T1000 (cell line): ENCODE measurements around the gene ABCD1.

ENCODE experiments used
- DNase-seq: peaks from one replicate; lab custom pipeline; 2025; ENCODE audit warnings: mixed read lengths; lab: John Stamatoyannopoulos, UW

ABCD1 gene

GRCh38 chrX:153774576-153775292 is 50.1 kb downstream of the ABCD1 start:
- DNase-seq: no peak

- no peak for DNase-seq
These were observed 50.9 kb downstream of the ABCD1 start for GRCh38 chrX:153775293-153776119.

GRCh38 chrX:153776120-153776599 is 51.5 kb downstream of the ABCD1 start:
- no peak for DNase-seq

- DNase-seq: no peak
These were observed 52.0 kb downstream of the ABCD1 start for GRCh38 chrX:153776611-153777045.

- no peak for DNase-seq
These were observed 52.8 kb downstream of the ABCD1 start for GRCh38 chrX:153777261-153778090.

- no peak for DNase-seq
These were observed 53.5 kb downstream of the ABCD1 start for GRCh38 chrX:153778181-153778580.

- no peak for DNase-seq
These were observed 54.0 kb downstream of the ABCD1 start for GRCh38 chrX:153778684-153779101.

- DNase-seq: no peak
These were observed 55.4 kb downstream of the ABCD1 start for GRCh38 chrX:153779891-153780677.

- DNase-seq: no peak
These were observed 56.2 kb downstream of the ABCD1 start, which contains the start of gene SRPK3 for GRCh38 chrX:153780678-153781427. TSS of gene SRPK3 (plus strand) at chrX:153781041. CDS start at chrX:153781087, 46 bp downstream.

GRCh38 chrX:153781428-153782047 is 56.9 kb downstream of the ABCD1 start:
- DNase-seq: no peak

- DNase-seq: no peak
These were observed 57.7 kb downstream of the ABCD1 start for GRCh38 chrX:153782313-153782712.

GRCh38 chrX:153782871-153783270 is 58.2 kb downstream of the ABCD1 start:
- no peak for DNase-seq

GRCh38 chrX:153783378-153784013 is 58.8 kb downstream of the ABCD1 start:
- no peak for DNase-seq

- DNase-seq: no peak
These were observed 59.8 kb downstream of the ABCD1 start for GRCh38 chrX:153784325-153784967.

- DNase-seq: no peak
These were observed 62.0 kb downstream of the ABCD1 start for GRCh38 chrX:153786669-153787068.

GRCh38 chrX:153789654-153790053 is 65.0 kb downstream of the ABCD1 start:
- DNase-seq: no peak

- DNase-seq: no peak
These were observed 66.6 kb downstream of the ABCD1 start for GRCh38 chrX:153791104-153791852.

GRCh38 chrX:153792368-153792767 is 67.7 kb downstream of the ABCD1 start:
- no peak for DNase-seq
